HEK293 (cell line): ENCODE results near the gene INKA2.

Experiments used
- GFI1B ChIP-seq: fragments of 450-650 bp; formaldehyde crosslinking; IDR thresholded peaks from 2 replicates; pipeline ENCODE4 v1.5.1; 2016; ENCODE audit warnings: missing biosample characterization, missing genetic modification characterization
- ZBTB21 ChIP-seq: fragments of 450-650 bp; formaldehyde crosslinking; IDR thresholded peaks from 2 replicates; pipeline ENCODE4 v1.5.1; 2017; ENCODE audit warnings: missing biosample characterization, missing genetic modification characterization
- ZNF274 ChIP-seq, 2 experiments: fragments of 200-500 bp in 1 of 2; fragments of 450-650 bp in 1 of 2; sonication (Bioruptor generic) in 1 of 2; formaldehyde crosslinking in 1 of 2; IDR thresholded peaks; 2 replicates each; pipeline versions ENCODE4 v1.5.1 to v1.6.1; 2014 to 2016; ENCODE audit warnings: borderline replicate concordance in 1 of 2, inconsistent platforms in 1 of 2, low read length in 1 of 2, missing biosample characterization in 1 of 2, missing genetic modification characterization in 1 of 2
- ZNF76 ChIP-seq: fragments of 450-650 bp; formaldehyde crosslinking; IDR thresholded peaks from 2 replicates; pipeline ENCODE4; 2016; ENCODE audit warnings: low read depth, missing biosample characterization, missing genetic modification characterization, borderline replicate concordance
- TF ChIP-seq, protein P1 (sequence below): fragments of 450-650 bp; formaldehyde crosslinking; IDR thresholded peaks from 2 replicates; pipeline ENCODE4 v1.5.1; 2016; ENCODE audit warnings: missing biosample characterization, missing genetic modification characterization

DNA sequence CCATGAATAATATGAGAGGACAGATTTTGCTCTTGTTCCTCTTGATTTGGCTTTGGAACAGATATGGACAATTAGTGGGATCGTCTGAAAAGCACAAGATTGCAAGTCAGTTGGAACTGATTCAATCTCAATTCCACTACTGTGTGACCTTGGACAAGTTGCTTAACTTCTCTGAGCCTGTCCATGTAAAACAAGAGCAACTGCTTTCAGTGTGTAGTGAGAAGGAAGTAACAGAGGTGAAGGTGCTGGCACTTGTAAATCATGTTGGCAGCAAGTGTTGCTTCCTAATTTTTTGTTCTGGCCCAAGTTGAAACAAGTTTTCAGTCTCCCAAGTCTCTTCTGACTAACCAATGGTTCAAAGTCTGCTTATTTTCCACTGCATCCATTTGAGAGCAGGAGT, 15.3 kb downstream of the INKA2 start:
- TF ChIP-seq ZNF76 (no peak), ZNF274 (IDR thresholded peaks at IDR 0.05; ENCODE audit: low read length) (no peak), ZNF274 (tag by site-specific recombination; IDR thresholded peaks at IDR 0.05; ENCODE audit: borderline replicate concordance) (no peak), ZBTB21 (tag by site-specific recombination) (no peak), GFI1B (no peak)
- TF ChIP-seq, protein P1, sequence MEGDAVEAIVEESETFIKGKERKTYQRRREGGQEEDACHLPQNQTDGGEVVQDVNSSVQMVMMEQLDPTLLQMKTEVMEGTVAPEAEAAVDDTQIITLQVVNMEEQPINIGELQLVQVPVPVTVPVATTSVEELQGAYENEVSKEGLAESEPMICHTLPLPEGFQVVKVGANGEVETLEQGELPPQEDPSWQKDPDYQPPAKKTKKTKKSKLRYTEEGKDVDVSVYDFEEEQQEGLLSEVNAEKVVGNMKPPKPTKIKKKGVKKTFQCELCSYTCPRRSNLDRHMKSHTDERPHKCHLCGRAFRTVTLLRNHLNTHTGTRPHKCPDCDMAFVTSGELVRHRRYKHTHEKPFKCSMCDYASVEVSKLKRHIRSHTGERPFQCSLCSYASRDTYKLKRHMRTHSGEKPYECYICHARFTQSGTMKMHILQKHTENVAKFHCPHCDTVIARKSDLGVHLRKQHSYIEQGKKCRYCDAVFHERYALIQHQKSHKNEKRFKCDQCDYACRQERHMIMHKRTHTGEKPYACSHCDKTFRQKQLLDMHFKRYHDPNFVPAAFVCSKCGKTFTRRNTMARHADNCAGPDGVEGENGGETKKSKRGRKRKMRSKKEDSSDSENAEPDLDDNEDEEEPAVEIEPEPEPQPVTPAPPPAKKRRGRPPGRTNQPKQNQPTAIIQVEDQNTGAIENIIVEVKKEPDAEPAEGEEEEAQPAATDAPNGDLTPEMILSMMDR (tag by site-specific recombination), result no peak
